MCF 10A (cell line): ENCODE measurements around the gene CSF3. TPM values are rescaled to one million over a fixed set of nuclear protein-coding genes. Genes with fewer than 3 reads are reported as not detected.
A peak's percentile ranks its signal among the peaks of the same experiment; 100 is the strongest.

Experiments
- BruUV-seq: library from RNA; stranded (reverse); fragments of 400-500 nt; replicated peaks from 2 replicates; lab custom pipeline; 2021; lab: Mats Ljungman, UMichigan
- CTCF ChIA-PET: fragments of 300-600 bp; sonication (Branson Sonifier 250); formaldehyde crosslinking; extraction: SDS; loops from one replicate; lab custom pipeline; 2021; ENCODE audit warnings: antibody characterized with exemption, inconsistent platforms; lab: Yijun Ruan, JAX
- POLR2A ChIA-PET: fragments of 300-600, 350-650 bp; sonication (Branson Sonifier 250); formaldehyde crosslinking; extraction: SDS; loops from one replicate; lab custom pipeline; 2020; ENCODE audit warnings: antibody characterized with exemption, inconsistent platforms; lab: Yijun Ruan, JAX
- DNase-seq: peaks from one replicate; pipeline ENCODE4 v3.0.0-alpha.2; 2018; ENCODE audit not compliant: unreplicated experiment
- H3K27ac Mint-ChIP-seq: one replicate; pipeline ENCODE4 v1.8.0; 2022; ENCODE audit warnings: mild to moderate bottlenecking, low read depth, mixed read lengths; ENCODE audit not compliant: unreplicated experiment
- H3K27me3 Mint-ChIP-seq: one replicate; pipeline ENCODE4 v1.8.0; 2022; ENCODE audit warnings: mixed read lengths; ENCODE audit not compliant: insufficient read depth, unreplicated experiment
- H3K36me3 Mint-ChIP-seq: one replicate; pipeline ENCODE4 v1.8.0; 2022; ENCODE audit warnings: mild to moderate bottlenecking, moderate library complexity, mixed read lengths; ENCODE audit not compliant: insufficient read depth, unreplicated experiment
- H3K4me1 Mint-ChIP-seq: one replicate; pipeline ENCODE4 v1.8.0; 2022; ENCODE audit warnings: mixed read lengths; ENCODE audit not compliant: insufficient read depth, unreplicated experiment
- H3K4me3 Mint-ChIP-seq: one replicate; pipeline ENCODE4 v1.8.0; 2022; ENCODE audit warnings: mild to moderate bottlenecking, moderate library complexity, mixed read lengths; ENCODE audit not compliant: unreplicated experiment
- H3K9me3 Mint-ChIP-seq: one replicate; pipeline ENCODE4 v1.8.0; 2022; ENCODE audit warnings: mixed read lengths; ENCODE audit not compliant: unreplicated experiment
- intact Hi-C: fragments of 100-400 bp; cut with micrococcal nuclease; formaldehyde crosslinking; loops from 2 replicates; pipeline ENCODE4 v1.14.1; 2022
- total RNA-seq: library from RNA; stranded (reverse); gene quantifications from 2 replicates; pipeline ENCODE4 v1.2.3, GENCODE V29; 2022
- TF ChIP-seq, protein P1 (sequence below): fragments of 200-600 bp; IDR thresholded peaks from one replicate; pipeline ENCODE4 v1.8.0; 2022; ENCODE audit warnings: antibody characterized with exemption, mild to moderate bottlenecking; ENCODE audit not compliant: unreplicated experiment

The CSF3 gene
- total RNA-seq, 1 experiment from 2014 or later: 17.1 TPM

DNA sequence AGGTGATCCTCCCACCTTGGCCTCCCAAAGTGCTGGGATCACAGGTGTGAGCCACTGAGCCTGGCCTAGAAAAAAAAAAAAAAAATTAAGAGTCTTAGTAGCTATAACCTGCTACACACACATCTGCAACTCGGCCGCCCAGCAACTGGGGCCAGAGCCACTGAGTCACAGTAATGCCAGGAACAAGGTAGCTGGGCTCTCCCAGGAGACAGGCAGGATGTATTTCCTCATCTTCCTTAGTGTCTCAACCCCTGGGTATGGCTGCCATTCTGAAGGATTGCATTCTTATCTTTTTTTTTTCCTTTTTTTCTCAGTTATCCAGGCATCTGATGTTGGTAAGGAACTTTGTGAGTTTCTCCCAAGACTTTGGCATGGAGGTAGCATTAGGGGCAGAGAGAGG, 41.7 kb upstream of the CSF3 start:
- ChIA-PET CTCF (interaction anchor here (0.6 to 1.0 kb wide), 5 partner anchors 8 to 350 kb away, joined by 3 to 9 read pairs (median 4); no protein-coding TSS in a partner anchor), POLR2A (interaction anchor here (0.6 kb wide), 1 partner anchor 22 kb away, joined by 4 read pairs; no protein-coding TSS in a partner anchor)

GRCh38 chr17:39974433-39974832, 40.8 kb upstream of the CSF3 start:
- intact Hi-C loops: no loop called here
- no peaks in the 10 kb centered on the region for H3K9me3 Mint-ChIP-seq
- H3K27me3 Mint-ChIP-seq: peaks cover 33% of the 10 kb centered on the region
- H3K36me3 Mint-ChIP-seq: no peaks in the 10 kb centered on the region
- peaks cover 6% of the 10 kb centered on the region for H3K4me1 Mint-ChIP-seq
- DNase-seq: no peak
- TF ChIP-seq, protein P1, sequence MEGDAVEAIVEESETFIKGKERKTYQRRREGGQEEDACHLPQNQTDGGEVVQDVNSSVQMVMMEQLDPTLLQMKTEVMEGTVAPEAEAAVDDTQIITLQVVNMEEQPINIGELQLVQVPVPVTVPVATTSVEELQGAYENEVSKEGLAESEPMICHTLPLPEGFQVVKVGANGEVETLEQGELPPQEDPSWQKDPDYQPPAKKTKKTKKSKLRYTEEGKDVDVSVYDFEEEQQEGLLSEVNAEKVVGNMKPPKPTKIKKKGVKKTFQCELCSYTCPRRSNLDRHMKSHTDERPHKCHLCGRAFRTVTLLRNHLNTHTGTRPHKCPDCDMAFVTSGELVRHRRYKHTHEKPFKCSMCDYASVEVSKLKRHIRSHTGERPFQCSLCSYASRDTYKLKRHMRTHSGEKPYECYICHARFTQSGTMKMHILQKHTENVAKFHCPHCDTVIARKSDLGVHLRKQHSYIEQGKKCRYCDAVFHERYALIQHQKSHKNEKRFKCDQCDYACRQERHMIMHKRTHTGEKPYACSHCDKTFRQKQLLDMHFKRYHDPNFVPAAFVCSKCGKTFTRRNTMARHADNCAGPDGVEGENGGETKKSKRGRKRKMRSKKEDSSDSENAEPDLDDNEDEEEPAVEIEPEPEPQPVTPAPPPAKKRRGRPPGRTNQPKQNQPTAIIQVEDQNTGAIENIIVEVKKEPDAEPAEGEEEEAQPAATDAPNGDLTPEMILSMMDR: no peak
- H3K4me3 Mint-ChIP-seq: no peak overlapping the region
- ChIA-PET CTCF (interaction anchor here (0.6 kb wide), 1 partner anchor 110 kb away, joined by 4 read pairs; no protein-coding TSS in a partner anchor), POLR2A (no interaction called here)
- no TSS peak for BruUV-seq
- H3K27ac Mint-ChIP-seq: no peak overlapping the region

More for the DNA sequence above, 41.7 kb upstream of the CSF3 start:
- no peaks in the 10 kb centered on the region for H3K36me3 Mint-ChIP-seq
- peak; percentile 47 for DNase-seq
- no TSS peak for BruUV-seq
- intact Hi-C loops: no loop called here
- peaks cover 43% of the 10 kb centered on the region for H3K27me3 Mint-ChIP-seq
- no peaks in the 10 kb centered on the region for H3K9me3 Mint-ChIP-seq
- H3K4me3 Mint-ChIP-seq: no peak overlapping the region
- no peaks in the 10 kb centered on the region for H3K4me1 Mint-ChIP-seq
- no peak overlapping the region for H3K27ac Mint-ChIP-seq
- TF ChIP-seq, protein P1: no peak

GRCh38 chr17:39975801-39976200, 39.4 kb upstream of the CSF3 start:
- H3K36me3 Mint-ChIP-seq: no peaks in the 10 kb centered on the region
- H3K27ac Mint-ChIP-seq: no peak overlapping the region
- H3K4me3 Mint-ChIP-seq: no peak overlapping the region
- TF ChIP-seq, protein P1: no peak
- peaks cover 16% of the 10 kb centered on the region for H3K4me1 Mint-ChIP-seq
- intact Hi-C loops: no loop called here
- no peak for DNase-seq
- CTCF ChIA-PET: interaction anchor here (0.6 to 1.0 kb wide), 4 partner anchors 14 to 192 kb away, joined by 3 to 7 read pairs (median 3); no protein-coding TSS in a partner anchor
- POLR2A ChIA-PET: interaction anchor here (0.6 kb wide), 3 partner anchors 16 to 295 kb away, joined by 3 read pairs; no protein-coding TSS in a partner anchor
- no TSS peak for BruUV-seq
- H3K9me3 Mint-ChIP-seq: no peaks in the 10 kb centered on the region
- H3K27me3 Mint-ChIP-seq: peaks cover 20% of the 10 kb centered on the region

- Mint-ChIP-seq H3K4me3 (peak overlapping the region; percentile 96), H3K4me1 (peaks cover 26% of the 10 kb centered on the region), H3K9me3 (no peaks in the 10 kb centered on the region), H3K27ac (peak overlapping the region; percentile 98), H3K36me3 (peaks cover 15% of the 10 kb centered on the region), H3K27me3 (no peaks in the 10 kb centered on the region)
- POLR2A ChIA-PET: interaction anchor here (0.6 to 4.9 kb wide), 16 partner anchors 16 to 279 kb away, joined by 3 to 48 read pairs (median 8); partner anchors contain the start of genes ERBB2, GSDMA and NR1D1
- intact Hi-C loops: no loop called here
- TSS peak; percentile 53 for BruUV-seq
- CTCF ChIA-PET: interaction anchor here (0.6 to 5.8 kb wide), 15 partner anchors 15 to 431 kb away, joined by 3 to 69 read pairs (median 4); partner anchors contain the start of gene GSDMA
- TF ChIP-seq, protein P1: no peak
- DNase-seq: no peak
These were observed 36.1 kb upstream of the CSF3 start for GRCh38 chr17:39979016-39979670.
